ENCODE data around the gene RPL27A. TPM values are rescaled to one million over a fixed set of nuclear protein-coding genes. Genes with fewer than 3 reads are reported as not detected.

RPL27A gene
- total RNA-seq, 3 donors from 2014 or later (not counting 1 experiment from before 2014, with no cell fraction given), result 672 to 1,208 (median 807) TPM

GRCh38 chr11:8638300-8638699 lies 44.3 kb upstream of the RPL27A start:
- H3K27ac Mint-ChIP-seq, result no peak overlapping the region
- Histone ChIP-seq H3K36me3 (ENCODE audit: control insufficient read depth, insufficient read depth, low read length) (peaks cover 74% of the 10 kb centered on the region), H3K4me3 (ENCODE audit: low read length) (no peak overlapping the region), H3K27me3 (ENCODE audit: control insufficient read depth, insufficient read depth, low read length) (no peaks in the 10 kb centered on the region), H3K9me3 (ENCODE audit: control insufficient read depth, insufficient read depth, low read length) (no peaks in the 10 kb centered on the region), H3K4me1 (ENCODE audit: control insufficient read depth, insufficient read depth, low read length) (no peaks in the 10 kb centered on the region), H3K27ac (ENCODE audit: low read length) (no peak overlapping the region)
- WGBS (ENCODE audit: insufficient coverage), result no CpG with 5 or more reads among the region's 5 CpGs
- intact Hi-C loops (cut with micrococcal nuclease), result no loop called here
- H3K4me1 Mint-ChIP-seq, result no peaks in the 10 kb centered on the region
- ATAC-seq, result no peak
- DNase-seq, result no peak
- no peaks in the 10 kb centered on the region for H3K27me3 Mint-ChIP-seq (ENCODE audit: low read depth in 2 of 2)
- H3K36me3 Mint-ChIP-seq, result peaks cover 12% of the 10 kb centered on the region
- no peaks in the 10 kb centered on the region for H3K9me3 Mint-ChIP-seq
- TF ChIP-seq, protein P1, sequence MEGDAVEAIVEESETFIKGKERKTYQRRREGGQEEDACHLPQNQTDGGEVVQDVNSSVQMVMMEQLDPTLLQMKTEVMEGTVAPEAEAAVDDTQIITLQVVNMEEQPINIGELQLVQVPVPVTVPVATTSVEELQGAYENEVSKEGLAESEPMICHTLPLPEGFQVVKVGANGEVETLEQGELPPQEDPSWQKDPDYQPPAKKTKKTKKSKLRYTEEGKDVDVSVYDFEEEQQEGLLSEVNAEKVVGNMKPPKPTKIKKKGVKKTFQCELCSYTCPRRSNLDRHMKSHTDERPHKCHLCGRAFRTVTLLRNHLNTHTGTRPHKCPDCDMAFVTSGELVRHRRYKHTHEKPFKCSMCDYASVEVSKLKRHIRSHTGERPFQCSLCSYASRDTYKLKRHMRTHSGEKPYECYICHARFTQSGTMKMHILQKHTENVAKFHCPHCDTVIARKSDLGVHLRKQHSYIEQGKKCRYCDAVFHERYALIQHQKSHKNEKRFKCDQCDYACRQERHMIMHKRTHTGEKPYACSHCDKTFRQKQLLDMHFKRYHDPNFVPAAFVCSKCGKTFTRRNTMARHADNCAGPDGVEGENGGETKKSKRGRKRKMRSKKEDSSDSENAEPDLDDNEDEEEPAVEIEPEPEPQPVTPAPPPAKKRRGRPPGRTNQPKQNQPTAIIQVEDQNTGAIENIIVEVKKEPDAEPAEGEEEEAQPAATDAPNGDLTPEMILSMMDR (IDR thresholded peaks at IDR 0.05), result no peak
- no peak overlapping the region for H3K4me3 Mint-ChIP-seq

- intact Hi-C loops (cut with micrococcal nuclease), result no loop called here
- H3K27ac Mint-ChIP-seq, result no peak overlapping the region
- Histone ChIP-seq H3K4me1 (ENCODE audit: control insufficient read depth, insufficient read depth, low read length) (no peaks in the 10 kb centered on the region), H3K27me3 (ENCODE audit: control insufficient read depth, insufficient read depth, low read length) (no peaks in the 10 kb centered on the region), H3K27ac (ENCODE audit: low read length) (no peak overlapping the region), H3K9me3 (ENCODE audit: control insufficient read depth, insufficient read depth, low read length) (no peaks in the 10 kb centered on the region), H3K4me3 (ENCODE audit: low read length) (no peak overlapping the region), H3K36me3 (ENCODE audit: control insufficient read depth, insufficient read depth, low read length) (peaks cover 78% of the 10 kb centered on the region)
- no peaks in the 10 kb centered on the region for H3K9me3 Mint-ChIP-seq
- no peaks in the 10 kb centered on the region for H3K4me1 Mint-ChIP-seq
- H3K36me3 Mint-ChIP-seq, result peaks cover 12% of the 10 kb centered on the region
- H3K27me3 Mint-ChIP-seq (ENCODE audit: low read depth in 2 of 2), result no peaks in the 10 kb centered on the region
- DNase-seq (no peak), ATAC-seq (no peak)
- TF ChIP-seq, protein P1 (IDR thresholded peaks at IDR 0.05), result no peak
- no peak overlapping the region for H3K4me3 Mint-ChIP-seq
- 99% methylated on average over 3 of the region's 3 CpGs for WGBS (ENCODE audit: insufficient coverage)
Measured at GRCh38 chr11:8639655-8640054, 42.9 kb upstream of the RPL27A start.

GRCh38 chr11:8640267-8640906 lies 42.2 kb upstream of the RPL27A start:
- intact Hi-C loops (cut with micrococcal nuclease), result no loop called here
- Mint-ChIP-seq H3K27ac (no peak overlapping the region), H3K36me3 (peaks cover 12% of the 10 kb centered on the region), H3K27me3 (ENCODE audit: low read depth in 2 of 2) (no peaks in the 10 kb centered on the region), H3K4me3 (no peak overlapping the region), H3K4me1 (no peaks in the 10 kb centered on the region), H3K9me3 (no peaks in the 10 kb centered on the region)
- ATAC-seq, result no peak
- WGBS (ENCODE audit: insufficient coverage), result 81% methylated on average over 5 of the region's 5 CpGs
- H3K9me3 ChIP-seq (ENCODE audit: control insufficient read depth, insufficient read depth, low read length), result no peaks in the 10 kb centered on the region
- TF ChIP-seq, protein P1 (IDR thresholded peaks at IDR 0.05), result no peak
- H3K4me1 ChIP-seq (ENCODE audit: control insufficient read depth, insufficient read depth, low read length), result no peaks in the 10 kb centered on the region
- DNase-seq, result no peak
- no peaks in the 10 kb centered on the region for H3K27me3 ChIP-seq (ENCODE audit: control insufficient read depth, insufficient read depth, low read length)
- H3K36me3 ChIP-seq (ENCODE audit: control insufficient read depth, insufficient read depth, low read length), result peaks cover 79% of the 10 kb centered on the region
- H3K27ac ChIP-seq (ENCODE audit: low read length), result no peak overlapping the region
- no peak overlapping the region for H3K4me3 ChIP-seq (ENCODE audit: low read length)

GRCh38 chr11:8641332-8641731 lies 41.3 kb upstream of the RPL27A start:
- Mint-ChIP-seq H3K4me3 (no peak overlapping the region), H3K4me1 (no peaks in the 10 kb centered on the region), H3K9me3 (no peaks in the 10 kb centered on the region), H3K27ac (no peak overlapping the region), H3K27me3 (ENCODE audit: low read depth in 2 of 2) (no peaks in the 10 kb centered on the region), H3K36me3 (peaks cover 10% of the 10 kb centered on the region)
- Histone ChIP-seq H3K4me1 (ENCODE audit: control insufficient read depth, insufficient read depth, low read length) (no peaks in the 10 kb centered on the region), H3K4me3 (ENCODE audit: low read length) (no peak overlapping the region), H3K36me3 (ENCODE audit: control insufficient read depth, insufficient read depth, low read length) (peaks cover 81% of the 10 kb centered on the region), H3K9me3 (ENCODE audit: control insufficient read depth, insufficient read depth, low read length) (no peaks in the 10 kb centered on the region), H3K27ac (ENCODE audit: low read length) (no peak overlapping the region), H3K27me3 (ENCODE audit: control insufficient read depth, insufficient read depth, low read length) (no peaks in the 10 kb centered on the region)
- 93% methylated on average over 2 of the region's 2 CpGs for WGBS (ENCODE audit: insufficient coverage)
- DNase-seq (no peak), ATAC-seq (no peak)
- intact Hi-C loops (cut with micrococcal nuclease), result no loop called here
- TF ChIP-seq, protein P1 (IDR thresholded peaks at IDR 0.05), result no peak

All from natural killer cell (primary cell).